ENCODE data around the gene RYR3.

Gene RYR3

DNA sequence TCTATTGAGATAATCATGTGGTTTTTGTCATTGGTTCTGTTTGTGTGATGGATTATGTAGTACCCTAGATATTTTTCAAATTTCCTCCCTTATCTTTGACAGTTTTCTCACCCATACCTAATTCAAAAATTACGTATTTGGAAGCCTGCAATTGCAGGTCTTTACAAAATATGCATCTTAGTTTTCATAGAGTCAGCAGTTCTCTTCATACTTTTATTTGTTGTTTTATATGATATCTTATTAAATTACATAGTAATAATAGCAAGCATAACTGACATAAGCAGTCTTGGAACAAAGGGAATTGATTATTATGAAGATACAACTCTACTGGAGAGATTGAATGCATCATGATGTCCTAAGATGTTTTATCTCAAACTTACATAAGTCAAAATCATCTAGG is 442.2 kb downstream of the RYR3 start:
- TF ChIP-seq, protein P1, sequence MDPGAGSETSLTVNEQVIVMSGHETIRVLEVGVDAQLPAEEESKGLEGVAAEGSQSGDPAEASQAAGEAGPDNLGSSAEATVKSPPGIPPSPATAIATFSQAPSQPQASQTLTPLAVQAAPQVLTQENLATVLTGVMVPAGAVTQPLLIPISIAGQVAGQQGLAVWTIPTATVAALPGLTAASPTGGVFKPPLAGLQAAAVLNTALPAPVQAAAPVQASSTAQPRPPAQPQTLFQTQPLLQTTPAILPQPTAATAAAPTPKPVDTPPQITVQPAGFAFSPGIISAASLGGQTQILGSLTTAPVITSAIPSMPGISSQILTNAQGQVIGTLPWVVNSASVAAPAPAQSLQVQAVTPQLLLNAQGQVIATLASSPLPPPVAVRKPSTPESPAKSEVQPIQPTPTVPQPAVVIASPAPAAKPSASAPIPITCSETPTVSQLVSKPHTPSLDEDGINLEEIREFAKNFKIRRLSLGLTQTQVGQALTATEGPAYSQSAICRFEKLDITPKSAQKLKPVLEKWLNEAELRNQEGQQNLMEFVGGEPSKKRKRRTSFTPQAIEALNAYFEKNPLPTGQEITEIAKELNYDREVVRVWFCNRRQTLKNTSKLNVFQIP (CRISPR knock-in tag; IDR thresholded peaks at IDR 0.05; ENCODE audit: borderline replicate concordance, low read depth) = no peak
- TF ChIP-seq GLIS3 (CRISPR knock-in tag; IDR thresholded peaks at IDR 0.05) (no peak), ESRRG (CRISPR knock-in tag; IDR thresholded peaks at IDR 0.05) (no peak), TOX (CRISPR knock-in tag; IDR thresholded peaks at IDR 0.05; ENCODE audit: borderline replicate concordance) (no peak), ZFP3 (CRISPR knock-in tag; IDR thresholded peaks at IDR 0.05) (no peak), TCF4 (CRISPR knock-in tag; IDR thresholded peaks at IDR 0.05; ENCODE audit: borderline replicate concordance) (no peak), ARNTL (CRISPR knock-in tag; IDR thresholded peaks at IDR 0.05; ENCODE audit: borderline replicate concordance, low read depth) (no peak), ZNF70 (CRISPR knock-in tag; IDR thresholded peaks at IDR 0.05) (no peak), ISL1 (CRISPR knock-in tag; IDR thresholded peaks at IDR 0.05) (no peak), ZNF8 (CRISPR knock-in tag; IDR thresholded peaks at IDR 0.05) (no peak), ZC3H10 (CRISPR knock-in tag; IDR thresholded peaks at IDR 0.05) (no peak), SNAI2 (CRISPR knock-in tag; IDR thresholded peaks at IDR 0.05) (no peak), ZNF565 (CRISPR knock-in tag; conservative IDR thresholded peaks at IDR 0.05; ENCODE audit: low read depth) (no peak), CSDC2 (CRISPR knock-in tag; IDR thresholded peaks at IDR 0.05) (no peak), PPARA (CRISPR knock-in tag; IDR thresholded peaks at IDR 0.05; ENCODE audit: borderline replicate concordance) (no peak)
- TF ChIP-seq, protein P2, sequence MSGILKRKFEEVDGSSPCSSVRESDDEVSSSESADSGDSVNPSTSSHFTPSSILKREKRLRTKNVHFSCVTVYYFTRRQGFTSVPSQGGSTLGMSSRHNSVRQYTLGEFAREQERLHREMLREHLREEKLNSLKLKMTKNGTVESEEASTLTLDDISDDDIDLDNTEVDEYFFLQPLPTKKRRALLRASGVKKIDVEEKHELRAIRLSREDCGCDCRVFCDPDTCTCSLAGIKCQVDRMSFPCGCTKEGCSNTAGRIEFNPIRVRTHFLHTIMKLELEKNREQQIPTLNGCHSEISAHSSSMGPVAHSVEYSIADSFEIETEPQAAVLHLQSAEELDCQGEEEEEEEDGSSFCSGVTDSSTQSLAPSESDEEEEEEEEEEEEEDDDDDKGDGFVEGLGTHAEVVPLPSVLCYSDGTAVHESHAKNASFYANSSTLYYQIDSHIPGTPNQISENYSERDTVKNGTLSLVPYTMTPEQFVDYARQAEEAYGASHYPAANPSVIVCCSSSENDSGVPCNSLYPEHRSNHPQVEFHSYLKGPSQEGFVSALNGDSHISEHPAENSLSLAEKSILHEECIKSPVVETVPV (CRISPR knock-in tag; IDR thresholded peaks at IDR 0.05) = no peak
- TF ChIP-seq, protein P3, sequence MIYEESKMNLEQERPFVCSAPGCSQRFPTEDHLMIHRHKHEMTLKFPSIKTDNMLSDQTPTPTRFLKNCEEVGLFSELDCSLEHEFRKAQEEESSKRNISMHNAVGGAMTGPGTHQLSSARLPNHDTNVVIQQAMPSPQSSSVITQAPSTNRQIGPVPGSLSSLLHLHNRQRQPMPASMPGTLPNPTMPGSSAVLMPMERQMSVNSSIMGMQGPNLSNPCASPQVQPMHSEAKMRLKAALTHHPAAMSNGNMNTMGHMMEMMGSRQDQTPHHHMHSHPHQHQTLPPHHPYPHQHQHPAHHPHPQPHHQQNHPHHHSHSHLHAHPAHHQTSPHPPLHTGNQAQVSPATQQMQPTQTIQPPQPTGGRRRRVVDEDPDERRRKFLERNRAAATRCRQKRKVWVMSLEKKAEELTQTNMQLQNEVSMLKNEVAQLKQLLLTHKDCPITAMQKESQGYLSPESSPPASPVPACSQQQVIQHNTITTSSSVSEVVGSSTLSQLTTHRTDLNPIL (CRISPR knock-in tag; IDR thresholded peaks at IDR 0.05; ENCODE audit: low read depth) = no peak
- TF ChIP-seq, protein P4, sequence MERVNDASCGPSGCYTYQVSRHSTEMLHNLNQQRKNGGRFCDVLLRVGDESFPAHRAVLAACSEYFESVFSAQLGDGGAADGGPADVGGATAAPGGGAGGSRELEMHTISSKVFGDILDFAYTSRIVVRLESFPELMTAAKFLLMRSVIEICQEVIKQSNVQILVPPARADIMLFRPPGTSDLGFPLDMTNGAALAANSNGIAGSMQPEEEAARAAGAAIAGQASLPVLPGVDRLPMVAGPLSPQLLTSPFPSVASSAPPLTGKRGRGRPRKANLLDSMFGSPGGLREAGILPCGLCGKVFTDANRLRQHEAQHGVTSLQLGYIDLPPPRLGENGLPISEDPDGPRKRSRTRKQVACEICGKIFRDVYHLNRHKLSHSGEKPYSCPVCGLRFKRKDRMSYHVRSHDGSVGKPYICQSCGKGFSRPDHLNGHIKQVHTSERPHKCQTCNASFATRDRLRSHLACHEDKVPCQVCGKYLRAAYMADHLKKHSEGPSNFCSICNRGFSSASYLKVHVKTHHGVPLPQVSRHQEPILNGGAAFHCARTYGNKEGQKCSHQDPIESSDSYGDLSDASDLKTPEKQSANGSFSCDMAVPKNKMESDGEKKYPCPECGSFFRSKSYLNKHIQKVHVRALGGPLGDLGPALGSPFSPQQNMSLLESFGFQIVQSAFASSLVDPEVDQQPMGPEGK (CRISPR knock-in tag; IDR thresholded peaks at IDR 0.05; ENCODE audit: borderline replicate concordance) = no peak
- TF ChIP-seq, protein P5, sequence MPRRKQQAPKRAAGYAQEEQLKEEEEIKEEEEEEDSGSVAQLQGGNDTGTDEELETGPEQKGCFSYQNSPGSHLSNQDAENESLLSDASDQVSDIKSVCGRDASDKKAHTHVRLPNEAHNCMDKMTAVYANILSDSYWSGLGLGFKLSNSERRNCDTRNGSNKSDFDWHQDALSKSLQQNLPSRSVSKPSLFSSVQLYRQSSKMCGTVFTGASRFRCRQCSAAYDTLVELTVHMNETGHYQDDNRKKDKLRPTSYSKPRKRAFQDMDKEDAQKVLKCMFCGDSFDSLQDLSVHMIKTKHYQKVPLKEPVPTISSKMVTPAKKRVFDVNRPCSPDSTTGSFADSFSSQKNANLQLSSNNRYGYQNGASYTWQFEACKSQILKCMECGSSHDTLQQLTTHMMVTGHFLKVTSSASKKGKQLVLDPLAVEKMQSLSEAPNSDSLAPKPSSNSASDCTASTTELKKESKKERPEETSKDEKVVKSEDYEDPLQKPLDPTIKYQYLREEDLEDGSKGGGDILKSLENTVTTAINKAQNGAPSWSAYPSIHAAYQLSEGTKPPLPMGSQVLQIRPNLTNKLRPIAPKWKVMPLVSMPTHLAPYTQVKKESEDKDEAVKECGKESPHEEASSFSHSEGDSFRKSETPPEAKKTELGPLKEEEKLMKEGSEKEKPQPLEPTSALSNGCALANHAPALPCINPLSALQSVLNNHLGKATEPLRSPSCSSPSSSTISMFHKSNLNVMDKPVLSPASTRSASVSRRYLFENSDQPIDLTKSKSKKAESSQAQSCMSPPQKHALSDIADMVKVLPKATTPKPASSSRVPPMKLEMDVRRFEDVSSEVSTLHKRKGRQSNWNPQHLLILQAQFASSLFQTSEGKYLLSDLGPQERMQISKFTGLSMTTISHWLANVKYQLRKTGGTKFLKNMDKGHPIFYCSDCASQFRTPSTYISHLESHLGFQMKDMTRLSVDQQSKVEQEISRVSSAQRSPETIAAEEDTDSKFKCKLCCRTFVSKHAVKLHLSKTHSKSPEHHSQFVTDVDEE (CRISPR knock-in tag; IDR thresholded peaks at IDR 0.05) = no peak
- no peak for ATAC-seq

DNA sequence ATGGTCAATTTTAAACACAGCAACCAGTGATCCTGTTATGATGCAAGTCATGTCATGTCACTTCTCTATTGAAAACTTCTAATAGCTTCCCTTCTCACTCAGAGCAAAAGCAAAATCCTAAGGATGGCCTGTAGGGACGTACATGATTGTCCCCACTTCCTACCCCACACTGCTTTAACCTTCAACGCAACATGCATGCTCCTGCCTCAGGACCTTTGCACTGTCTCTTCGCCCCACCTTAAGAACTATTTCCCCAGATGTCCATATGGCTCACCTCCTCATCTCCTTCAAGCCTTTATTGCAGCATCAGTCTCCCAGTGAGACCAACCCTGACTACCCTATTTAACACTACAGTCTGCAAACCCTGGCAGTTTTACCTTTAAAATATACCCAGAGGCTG is 443.5 kb downstream of the RYR3 start:
- no peak for ATAC-seq
- TF ChIP-seq ZFP3 (CRISPR knock-in tag; IDR thresholded peaks at IDR 0.05) = no peak
- no peak for TF ChIP-seq ZNF8 (CRISPR knock-in tag; IDR thresholded peaks at IDR 0.05)
- TF ChIP-seq, protein P5 (CRISPR knock-in tag; IDR thresholded peaks at IDR 0.05) = no peak
- no peak for TF ChIP-seq ARNTL (CRISPR knock-in tag; IDR thresholded peaks at IDR 0.05; ENCODE audit: borderline replicate concordance, low read depth)
- TF ChIP-seq ESRRG (CRISPR knock-in tag; IDR thresholded peaks at IDR 0.05) = no peak
- no peak for TF ChIP-seq SNAI2 (CRISPR knock-in tag; IDR thresholded peaks at IDR 0.05)
- TF ChIP-seq CSDC2 (CRISPR knock-in tag; IDR thresholded peaks at IDR 0.05) = no peak
- TF ChIP-seq, protein P1 (CRISPR knock-in tag; IDR thresholded peaks at IDR 0.05; ENCODE audit: borderline replicate concordance, low read depth) = no peak
- TF ChIP-seq ZFP30 (CRISPR knock-in tag; IDR thresholded peaks at IDR 0.05) = no peak
- TF ChIP-seq BACH2 (CRISPR knock-in tag; IDR thresholded peaks at IDR 0.05; ENCODE audit: borderline replicate concordance) = no peak
- TF ChIP-seq GLIS3 (CRISPR knock-in tag; IDR thresholded peaks at IDR 0.05) = no peak
- TF ChIP-seq, protein P4 (CRISPR knock-in tag; IDR thresholded peaks at IDR 0.05; ENCODE audit: borderline replicate concordance) = no peak
- no peak for TF ChIP-seq TOX (CRISPR knock-in tag; IDR thresholded peaks at IDR 0.05; ENCODE audit: borderline replicate concordance)
- no peak for TF ChIP-seq ZNF565 (CRISPR knock-in tag; conservative IDR thresholded peaks at IDR 0.05; ENCODE audit: low read depth)
- TF ChIP-seq, protein P3 (CRISPR knock-in tag; IDR thresholded peaks at IDR 0.05; ENCODE audit: low read depth) = no peak
